Astrocyte (in vitro differentiated cells and primary cell): ENCODE data around the gene LCMT1. TPM values are rescaled to one million over a fixed set of nuclear protein-coding genes. Genes with fewer than 3 reads are reported as not detected.

Experiments used
- DNase-seq: peaks from one replicate; pipeline ENCODE4 v3.0.0-alpha.2; 2010; ENCODE audit warnings: low read depth
- FAIRE-seq: peaks from 2 replicates; lab custom pipeline; 2011; peaks lifted over from hg19 to GRCh38; lab: Jason Lieb, UNC
- H2AFZ ChIP-seq: 2 replicates; pipeline ENCODE4 v1.6.0; 2012; ENCODE audit warnings: low read depth, low read length, inconsistent platforms
- H3K27ac ChIP-seq: 2 replicates; pipeline ENCODE4 v1.5.1; 2011; ENCODE audit warnings: low read depth, low read length, inconsistent platforms
- H3K27me3 ChIP-seq: 2 replicates; pipeline ENCODE4 v1.6.0; 2011; ENCODE audit warnings: low read length, inconsistent platforms; ENCODE audit not compliant: insufficient read depth
- H3K36me3 ChIP-seq: 2 replicates; pipeline ENCODE4 v1.5.1; 2011; ENCODE audit warnings: low read length, inconsistent platforms; ENCODE audit not compliant: insufficient read depth
- H3K4me1 ChIP-seq: 2 replicates; pipeline ENCODE4 v1.5.1; 2011; ENCODE audit warnings: low read length, inconsistent platforms; ENCODE audit not compliant: insufficient read depth
- H3K4me2 ChIP-seq: 2 replicates; pipeline ENCODE4 v1.6.0; 2012; ENCODE audit warnings: low read length, inconsistent platforms
- H3K4me3 ChIP-seq: 2 replicates; pipeline ENCODE4 v1.5.1; 2011; ENCODE audit warnings: low read depth, mild to moderate bottlenecking, low read length, inconsistent platforms; ENCODE audit not compliant: insufficient read depth
- H3K79me2 ChIP-seq: 2 replicates; pipeline ENCODE4 v1.6.0; 2012; ENCODE audit warnings: mild to moderate bottlenecking, low read length, inconsistent platforms; ENCODE audit not compliant: insufficient read depth
- H3K9ac ChIP-seq: 2 replicates; pipeline ENCODE4 v1.6.0; 2012; ENCODE audit warnings: mild to moderate bottlenecking, low read length, inconsistent platforms
- H3K9me3 ChIP-seq: 2 replicates; pipeline ENCODE4 v1.5.1; 2012; ENCODE audit warnings: low read depth, mild to moderate bottlenecking, low read length, inconsistent platforms; ENCODE audit not compliant: insufficient read depth
- H4K20me1 ChIP-seq: 2 replicates; pipeline ENCODE4 v1.6.0; 2012; ENCODE audit warnings: low read length, inconsistent platforms; ENCODE audit not compliant: insufficient read depth
- H3K27ac Mint-ChIP-seq: one replicate; pipeline ENCODE4 v1.8.0; 2021; ENCODE audit warnings: mild to moderate bottlenecking, mixed read lengths; ENCODE audit not compliant: unreplicated experiment
- H3K27me3 Mint-ChIP-seq: one replicate; pipeline ENCODE4 v1.8.0; 2021; ENCODE audit warnings: low read depth, mixed read lengths; ENCODE audit not compliant: unreplicated experiment
- H3K36me3 Mint-ChIP-seq: one replicate; pipeline ENCODE4 v1.8.0; 2021; ENCODE audit warnings: low read depth, mixed read lengths; ENCODE audit not compliant: unreplicated experiment
- H3K4me1 Mint-ChIP-seq: one replicate; pipeline ENCODE4 v1.8.0; 2021; ENCODE audit warnings: low read depth, mixed read lengths; ENCODE audit not compliant: unreplicated experiment
- H3K4me3 Mint-ChIP-seq: one replicate; pipeline ENCODE4 v1.8.0; 2021; ENCODE audit warnings: mild to moderate bottlenecking, moderate library complexity, mixed read lengths; ENCODE audit not compliant: unreplicated experiment
- H3K9me3 Mint-ChIP-seq: one replicate; pipeline ENCODE4 v1.8.0; 2021; ENCODE audit warnings: mild to moderate bottlenecking, mixed read lengths; ENCODE audit not compliant: unreplicated experiment
- CTCF ChIP-seq: IDR thresholded peaks from 2 replicates; pipeline ENCODE4 v1.5.1; 2011; ENCODE audit warnings: low read depth, mild to moderate bottlenecking, inconsistent platforms, low read length, moderate library complexity; ENCODE audit not compliant: insufficient read depth
- EZH2 ChIP-seq: IDR thresholded peaks from 2 replicates; pipeline ENCODE4 v1.6.1; 2012; ENCODE audit warnings: mild to moderate bottlenecking, low read length, inconsistent platforms; ENCODE audit not compliant: insufficient read depth
- total RNA-seq: library from RNA; stranded (reverse); gene quantifications from 2 replicates; pipeline ENCODE4 v1.2.1, GENCODE V29; 2021

The LCMT1 gene
- total RNA-seq, 1 donor from 2014 or later, result 46.9 TPM

GRCh38 chr16:25219070-25219737 lies 107.7 kb downstream of the LCMT1 start:
- Mint-ChIP-seq H3K36me3 (no peaks in the 10 kb centered on the region), H3K27me3 (peaks cover 23% of the 10 kb centered on the region), H3K27ac (no peak overlapping the region), H3K9me3 (no peaks in the 10 kb centered on the region), H3K4me3 (no peak overlapping the region), H3K4me1 (no peaks in the 10 kb centered on the region)
- H3K36me3 ChIP-seq, result no peaks in the 10 kb centered on the region
- H3K79me2 ChIP-seq, result no peaks in the 10 kb centered on the region
- no peak overlapping the region for H3K4me2 ChIP-seq
- no peaks in the 10 kb centered on the region for H3K9me3 ChIP-seq
- no peak overlapping the region for H3K27ac ChIP-seq
- no peaks in the 10 kb centered on the region for H4K20me1 ChIP-seq
- H2AFZ ChIP-seq, result no peak overlapping the region
- no peak overlapping the region for H3K9ac ChIP-seq
- H3K4me1 ChIP-seq, result no peaks in the 10 kb centered on the region
- no peaks in the 10 kb centered on the region for H3K27me3 ChIP-seq
- FAIRE-seq (no peak), DNase-seq (no peak)
- no peak overlapping the region for H3K4me3 ChIP-seq
- TF ChIP-seq EZH2, result no peak
- no peak for TF ChIP-seq CTCF

- H3K36me3 Mint-ChIP-seq, result no peaks in the 10 kb centered on the region
- Histone ChIP-seq H3K4me3 (no peak overlapping the region), H2AFZ (no peak overlapping the region), H3K36me3 (no peaks in the 10 kb centered on the region), H3K9me3 (no peaks in the 10 kb centered on the region), H3K4me1 (no peaks in the 10 kb centered on the region), H3K27ac (no peak overlapping the region), H3K27me3 (no peaks in the 10 kb centered on the region), H3K9ac (no peak overlapping the region), H3K4me2 (no peak overlapping the region), H4K20me1 (no peaks in the 10 kb centered on the region), H3K79me2 (no peaks in the 10 kb centered on the region)
- FAIRE-seq (no peak), DNase-seq (no peak)
- no peaks in the 10 kb centered on the region for H3K4me1 Mint-ChIP-seq
- H3K4me3 Mint-ChIP-seq, result no peak overlapping the region
- TF ChIP-seq CTCF (no peak), EZH2 (no peak)
- no peak overlapping the region for H3K27ac Mint-ChIP-seq
- peaks cover 10% of the 10 kb centered on the region for H3K27me3 Mint-ChIP-seq
- no peaks in the 10 kb centered on the region for H3K9me3 Mint-ChIP-seq
Observed at GRCh38 chr16:25222959-25223358, 111.4 kb downstream of the LCMT1 start.

GRCh38 chr16:25223964-25224363 lies 112.4 kb downstream of the LCMT1 start:
- Histone ChIP-seq H2AFZ (no peak overlapping the region), H3K4me1 (no peaks in the 10 kb centered on the region), H3K27me3 (no peaks in the 10 kb centered on the region), H3K27ac (no peak overlapping the region), H3K4me3 (no peak overlapping the region), H3K9me3 (no peaks in the 10 kb centered on the region), H3K4me2 (no peak overlapping the region), H3K36me3 (no peaks in the 10 kb centered on the region), H4K20me1 (no peaks in the 10 kb centered on the region), H3K79me2 (no peaks in the 10 kb centered on the region), H3K9ac (no peak overlapping the region)
- FAIRE-seq (no peak), DNase-seq (no peak)
- Mint-ChIP-seq H3K36me3 (no peaks in the 10 kb centered on the region), H3K27ac (no peak overlapping the region), H3K9me3 (no peaks in the 10 kb centered on the region), H3K27me3 (peaks cover 7% of the 10 kb centered on the region), H3K4me3 (no peak overlapping the region), H3K4me1 (no peaks in the 10 kb centered on the region)
- TF ChIP-seq CTCF, result no peak
- no peak for TF ChIP-seq EZH2
